PFSK-1 (cell line): Measurements from ENCODE around the gene GMPPB.

Experiments
- POLR2AphosphoS5 ChIP-seq: IDR thresholded peaks from 2 replicates; pipeline ENCODE4 v1.6.1; 2012; ENCODE audit warnings: low read depth, mild to moderate bottlenecking, control low read depth, low read length, moderate library complexity
- REST ChIP-seq, 2 experiments: IDR thresholded peaks; 2 replicates each; pipeline versions ENCODE4 v1.6.1 to v1.8.0; 2011 to 2012; ENCODE audit warnings: low read depth in 2 of 2, low read length in 2 of 2, control low read depth in 1 of 2, inconsistent platforms in 1 of 2, mild to moderate bottlenecking in 1 of 2, moderate library complexity in 1 of 2; ENCODE audit not compliant: insufficient read depth in 1 of 2
- TAF1 ChIP-seq: IDR thresholded peaks from 2 replicates; pipeline ENCODE4 v1.6.1; 2012; ENCODE audit warnings: low read length, control low read depth, borderline replicate concordance; ENCODE audit not compliant: insufficient read depth

DNA sequence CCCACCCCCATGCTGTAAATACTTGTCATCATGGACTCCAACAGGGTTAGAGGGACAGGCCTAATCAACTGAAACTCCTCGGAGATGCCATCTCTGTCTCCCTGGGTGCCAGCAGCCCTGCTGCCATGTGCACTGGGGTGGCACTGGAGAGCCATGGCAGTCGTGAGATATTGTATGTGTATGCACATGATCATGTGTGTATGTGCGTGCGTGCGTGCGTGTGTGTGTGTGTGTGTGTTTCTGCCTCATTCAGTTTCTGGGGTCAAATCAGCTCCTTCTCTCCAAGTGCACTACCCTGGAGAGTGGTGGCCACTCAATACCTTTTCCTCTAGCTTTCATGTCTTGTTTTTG, 52.8 kb downstream of the GMPPB start:
- TF ChIP-seq TAF1 (no peak), REST (IDR thresholded peaks at IDR 0.05; ENCODE audit: insufficient read depth in 1 of 2, low read depth in 2 of 2, low read length in 2 of 2) (no peak), POLR2AphosphoS5 (no peak)
